T-helper 1 cell (primary cell): ENCODE results near the gene DNMT3L.
"Not testable (repeated sequence)": the region's sequence is repeated elsewhere in the genome, so short reads cannot be mapped to it uniquely, and the experiment has no call there.

ENCODE experiments used
- DNase-seq, 5 donors: peaks; one replicate each; pipeline ENCODE4 v3.0.0-alpha.2; 2012 to 2020
- total RNA-seq, 4 donors: gene quantifications; one replicate each; lab custom pipeline; 2026; lab: John Stamatoyannopoulos, UW

The DNMT3L gene
- total RNA-seq: 0 reads per million in 4 donors

DNA sequence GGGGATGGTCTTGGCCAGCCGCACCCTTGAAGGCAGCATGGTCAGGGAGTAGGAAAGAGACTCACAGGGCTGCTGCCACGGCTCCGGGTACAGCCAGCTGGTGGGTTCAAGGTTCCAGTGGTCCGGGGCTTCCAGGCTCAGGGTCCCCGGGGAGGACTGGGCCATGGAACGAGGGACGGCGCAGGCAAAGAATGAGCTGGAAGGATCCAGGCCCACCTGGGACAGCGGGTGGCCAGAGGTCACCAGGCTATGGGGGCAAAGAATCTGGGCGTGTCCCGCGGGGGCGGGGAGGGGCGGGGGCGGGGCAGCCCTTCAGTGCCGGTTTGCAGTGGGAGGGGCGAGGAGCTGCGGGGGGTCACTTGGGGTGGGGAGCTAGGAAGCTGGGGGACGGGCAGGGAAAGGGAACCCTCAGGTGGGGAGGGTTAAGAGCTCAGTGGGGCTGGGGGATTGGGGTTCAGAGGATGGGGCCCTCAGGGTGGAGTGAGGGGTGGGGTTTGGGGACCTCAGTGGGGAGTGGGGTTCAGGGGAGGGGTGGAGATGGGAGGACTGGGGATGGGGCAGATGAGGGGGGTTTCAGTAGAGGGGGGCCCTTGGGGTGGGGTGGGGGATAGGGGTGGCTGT is at the start of gene DNMT3L:
Gene DNMT3L (minus strand): TSS at position 223 of the 621 bp plus-strand sequence. CDS start 638 bp downstream, outside the sequence.
- DNase-seq: no peak

DNA sequence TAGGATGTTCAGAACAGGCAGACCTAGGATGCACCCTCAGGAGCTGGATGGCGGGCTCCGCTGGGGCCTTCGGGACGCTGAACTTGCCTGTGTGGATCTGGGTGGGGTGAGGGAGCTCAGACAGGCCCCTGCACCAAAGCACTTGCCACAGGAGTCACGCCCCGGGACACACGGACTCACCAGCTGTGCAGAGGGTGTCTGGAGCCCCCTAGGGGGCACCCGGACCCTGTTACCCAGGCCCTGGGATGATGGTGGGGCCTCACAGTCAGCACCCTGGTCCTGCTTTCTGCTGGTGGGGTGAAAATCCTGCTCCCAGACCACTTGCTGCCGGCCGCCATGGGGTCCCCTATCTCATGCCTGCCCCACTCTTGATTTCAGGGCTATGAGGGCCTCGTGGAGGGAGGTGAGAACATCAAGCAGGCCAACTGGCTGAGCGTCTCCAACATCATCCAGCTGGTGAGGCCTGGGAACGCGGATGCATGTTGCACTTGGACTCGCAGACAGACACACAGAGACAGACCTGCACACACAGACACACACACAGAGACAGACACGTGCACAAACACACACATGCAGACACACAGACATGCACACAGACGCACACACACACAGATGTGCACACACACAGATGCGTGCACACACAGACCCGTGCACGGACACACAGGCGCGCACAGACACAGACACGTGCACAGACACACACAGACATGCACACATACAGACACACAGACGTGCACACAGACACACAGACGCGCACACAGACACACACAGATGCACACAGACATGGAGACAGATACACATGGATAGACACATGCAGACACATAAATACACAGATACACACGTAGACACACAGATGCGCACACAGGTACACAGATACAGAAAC is 49.2 kb upstream of the DNMT3L start:
- no peak for DNase-seq

DNA sequence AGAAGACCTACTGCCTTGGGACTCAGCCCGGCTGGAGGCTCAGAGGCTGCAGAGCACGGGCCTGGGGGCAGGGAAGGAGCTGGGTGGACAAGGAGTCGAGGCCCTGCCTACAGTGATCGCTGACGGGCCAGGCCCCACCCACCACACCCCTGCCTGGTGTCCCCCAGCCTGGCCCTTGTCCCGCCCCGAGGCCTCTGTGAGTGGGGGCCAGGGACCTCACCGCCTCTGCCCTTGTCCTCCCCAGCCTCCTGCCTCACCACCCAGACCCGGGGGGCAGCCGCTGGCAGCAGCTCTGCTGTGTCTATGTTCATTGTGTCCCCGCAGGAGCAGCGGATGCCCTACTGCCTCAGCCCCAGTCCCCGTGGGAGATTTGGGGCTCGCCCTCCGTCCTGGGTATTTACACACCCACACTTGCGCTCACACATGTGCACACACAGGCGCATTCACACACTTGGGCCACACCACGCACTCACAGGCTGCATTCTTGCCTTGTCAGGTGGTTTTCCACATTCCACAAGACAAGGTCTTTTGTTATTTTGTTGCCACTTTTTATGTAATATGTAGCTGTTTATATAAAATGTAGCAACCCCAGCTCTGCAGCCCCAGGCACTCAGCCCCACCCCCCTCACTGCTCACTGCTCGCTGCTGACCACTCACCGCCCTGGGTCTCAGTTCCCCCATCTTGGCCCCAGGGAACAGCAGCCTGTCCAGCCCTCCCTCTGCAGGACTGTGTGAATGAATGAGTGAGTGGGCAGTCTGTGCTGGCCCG is 45.4 kb upstream of the DNMT3L start:
- DNase-seq: no peak

DNA sequence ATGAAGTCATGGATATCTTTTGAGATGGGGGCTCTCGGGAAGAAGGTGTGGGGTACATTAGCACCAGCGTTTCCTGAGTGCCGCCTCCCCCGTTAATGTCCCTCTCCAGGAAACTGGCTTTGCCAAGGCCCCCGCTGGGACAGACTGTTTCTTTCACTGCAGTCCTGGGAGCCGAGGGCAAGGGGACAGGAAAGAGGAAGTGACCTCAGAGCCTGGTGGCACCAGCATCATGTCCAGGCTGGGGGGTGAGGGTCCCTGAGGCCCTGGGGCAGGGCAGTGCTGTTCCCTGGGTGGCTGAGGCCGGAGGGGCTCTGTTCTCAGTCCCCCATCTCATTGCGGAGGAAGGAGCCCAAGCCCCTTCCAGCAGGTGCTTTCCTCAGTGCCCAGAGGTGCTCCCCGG is 44.0 kb upstream of the DNMT3L start:
- DNase-seq: no peak

DNA sequence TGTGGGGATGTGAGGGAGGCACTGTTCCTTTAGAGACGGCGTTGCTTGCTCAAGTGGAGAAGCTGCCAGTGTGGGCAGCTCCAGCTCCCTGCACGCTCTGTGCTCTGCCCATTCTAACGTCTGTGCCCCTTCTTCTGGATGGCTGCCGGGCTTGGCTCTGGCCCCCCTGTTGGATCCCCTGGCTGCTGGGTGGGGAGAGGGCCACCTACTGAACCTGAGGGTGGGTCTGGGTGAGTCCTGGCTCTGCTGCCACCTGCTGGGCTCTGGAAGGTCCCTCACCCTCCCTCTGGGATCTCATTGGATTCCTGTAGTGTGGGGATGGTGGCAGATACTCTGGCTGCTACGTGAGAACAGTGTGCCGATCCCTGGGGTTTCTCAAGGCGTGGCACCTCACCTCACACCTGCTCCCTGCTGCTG is 43.2 kb upstream of the DNMT3L start:
- peak in 2 of 5 donors; percentile 31 to 32 for DNase-seq

DNA sequence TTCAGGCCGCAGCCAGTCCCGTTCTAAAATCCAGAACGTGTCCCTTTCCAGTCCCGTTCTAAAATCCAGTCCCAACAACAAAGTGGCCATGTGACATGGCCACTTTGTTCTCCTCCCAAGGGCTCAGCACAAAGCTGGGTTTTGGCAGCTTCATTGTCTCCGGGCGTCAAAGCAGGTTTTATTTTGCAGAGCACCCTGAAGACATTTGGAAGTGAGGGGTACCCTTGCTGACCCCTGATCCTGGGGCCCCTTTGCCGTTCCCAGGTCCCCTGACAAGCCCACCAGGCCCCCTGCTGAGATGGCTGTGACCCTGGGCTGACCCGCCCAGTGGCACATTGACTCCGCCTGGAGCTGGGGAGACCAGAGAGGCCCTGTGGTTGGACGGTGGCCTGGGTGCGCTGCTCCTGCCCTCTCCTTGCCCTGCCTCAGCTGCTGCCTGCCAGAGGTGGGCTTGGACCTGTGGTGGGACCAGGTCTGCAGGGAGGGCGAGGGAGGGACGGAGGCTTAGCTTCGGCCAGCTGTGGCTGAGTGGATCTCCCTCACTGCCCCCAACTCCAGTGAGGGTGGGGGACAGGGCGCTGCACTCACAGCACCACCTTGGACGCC is 42.4 kb upstream of the DNMT3L start:
- no peak for DNase-seq

DNA sequence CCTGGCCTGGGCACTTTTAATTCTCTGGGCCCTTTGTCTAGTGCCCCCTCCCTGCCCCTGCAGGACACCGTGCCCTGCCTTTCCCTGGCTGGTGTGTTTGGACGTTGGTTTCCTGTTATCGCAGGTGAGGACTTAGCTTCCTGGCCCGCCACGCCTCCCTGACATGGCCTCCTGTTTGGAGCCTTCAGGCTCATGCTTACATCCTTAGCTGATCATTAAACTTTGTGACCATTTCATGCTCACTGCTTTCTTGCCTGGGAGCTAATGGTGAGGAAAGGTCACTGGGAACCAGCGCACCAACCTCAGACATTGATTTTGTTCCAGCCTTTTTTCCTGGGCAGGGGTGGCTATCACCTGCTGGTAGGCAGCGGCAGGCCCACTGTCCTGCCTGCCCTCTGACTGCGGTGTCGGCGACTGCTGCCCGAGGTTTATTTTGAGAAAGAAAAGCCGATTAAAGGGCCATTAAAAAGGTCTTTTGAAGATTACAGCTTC is 41.8 kb upstream of the DNMT3L start:
- DNase-seq: no peak

DNA sequence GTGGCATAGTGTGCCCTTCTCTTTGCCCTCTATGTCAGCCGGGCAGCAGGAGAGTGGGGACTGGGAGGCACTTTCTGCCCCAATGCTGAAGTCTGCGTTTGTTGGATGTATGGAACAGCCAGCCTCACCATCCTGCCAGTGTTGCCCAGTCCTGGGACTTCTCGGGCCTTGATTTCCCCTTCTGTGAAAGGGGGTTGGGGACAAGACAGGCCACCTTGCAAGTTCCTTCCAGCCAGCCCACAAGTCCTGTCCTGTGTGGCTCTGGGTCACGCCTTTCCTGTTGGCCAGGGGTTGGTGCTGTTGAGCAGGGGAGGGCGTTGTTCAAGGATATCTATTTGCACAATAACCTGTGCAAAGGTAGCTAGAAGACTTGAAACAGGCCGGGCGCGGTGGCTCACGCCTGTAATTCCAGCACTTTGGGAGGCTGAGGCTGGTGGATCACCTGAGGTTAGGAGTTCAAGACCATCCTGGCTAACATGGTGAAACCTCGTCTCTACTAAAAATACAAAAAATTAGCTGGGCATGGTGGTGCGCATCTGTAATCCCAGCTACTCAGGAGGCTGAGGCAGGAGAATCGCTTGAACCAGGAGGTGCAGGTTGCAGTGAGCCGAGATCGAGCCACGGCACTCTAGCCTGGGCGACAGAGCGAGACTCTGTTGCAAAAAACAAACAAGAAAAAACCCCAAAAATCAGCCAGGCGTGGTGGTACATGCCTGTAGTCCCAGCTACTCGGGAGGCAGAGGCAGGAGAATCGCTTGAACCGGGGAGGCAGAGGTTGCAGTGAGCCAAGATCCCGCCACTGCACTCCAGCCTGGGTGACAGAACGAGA is 41.1 kb upstream of the DNMT3L start:
- not testable (repeated sequence) for DNase-seq

DNA sequence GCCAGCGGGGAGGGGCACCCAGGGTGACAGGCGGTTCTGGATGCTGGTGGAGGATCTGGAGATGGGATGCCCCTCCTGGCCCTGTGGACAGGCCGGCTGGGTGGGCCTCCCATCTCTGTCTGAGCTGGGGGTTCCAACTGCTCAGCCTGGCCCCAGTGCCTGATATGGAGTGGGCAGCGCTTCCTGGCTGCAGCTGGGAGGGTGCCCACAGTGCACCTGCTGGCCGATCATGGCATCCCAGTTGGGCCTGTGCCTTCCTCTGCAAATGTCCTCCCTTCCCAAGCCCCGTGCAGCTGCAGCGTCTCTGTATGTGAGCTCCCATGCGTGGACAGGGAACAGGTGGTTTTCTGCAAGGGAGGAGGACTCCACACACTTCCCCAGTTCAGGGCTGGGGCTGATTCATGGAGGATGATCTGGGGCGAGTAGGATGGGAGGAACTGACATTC is 40.3 kb upstream of the DNMT3L start:
- no peak for DNase-seq

DNA sequence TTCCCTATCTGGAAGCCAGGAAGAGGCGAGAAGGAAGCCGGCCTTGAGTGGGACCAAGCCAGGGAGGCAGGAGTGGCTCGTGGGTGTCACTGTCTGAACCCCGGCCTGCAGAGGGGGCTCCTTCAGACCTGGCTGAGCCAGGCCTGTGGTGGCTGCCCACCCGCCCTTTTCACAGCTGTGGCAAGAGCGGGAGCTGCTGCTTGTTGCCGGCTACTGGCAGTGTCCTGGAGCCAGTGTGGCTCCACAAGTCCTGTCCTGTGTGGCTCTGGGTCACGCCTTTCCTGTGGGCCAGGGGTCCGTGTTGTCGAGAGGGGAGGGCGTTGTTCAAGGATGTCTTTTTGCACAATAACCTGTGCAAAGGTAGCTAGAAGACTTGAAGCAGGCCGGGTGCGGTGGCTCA is 39.4 kb upstream of the DNMT3L start:
- DNase-seq: no peak

DNA sequence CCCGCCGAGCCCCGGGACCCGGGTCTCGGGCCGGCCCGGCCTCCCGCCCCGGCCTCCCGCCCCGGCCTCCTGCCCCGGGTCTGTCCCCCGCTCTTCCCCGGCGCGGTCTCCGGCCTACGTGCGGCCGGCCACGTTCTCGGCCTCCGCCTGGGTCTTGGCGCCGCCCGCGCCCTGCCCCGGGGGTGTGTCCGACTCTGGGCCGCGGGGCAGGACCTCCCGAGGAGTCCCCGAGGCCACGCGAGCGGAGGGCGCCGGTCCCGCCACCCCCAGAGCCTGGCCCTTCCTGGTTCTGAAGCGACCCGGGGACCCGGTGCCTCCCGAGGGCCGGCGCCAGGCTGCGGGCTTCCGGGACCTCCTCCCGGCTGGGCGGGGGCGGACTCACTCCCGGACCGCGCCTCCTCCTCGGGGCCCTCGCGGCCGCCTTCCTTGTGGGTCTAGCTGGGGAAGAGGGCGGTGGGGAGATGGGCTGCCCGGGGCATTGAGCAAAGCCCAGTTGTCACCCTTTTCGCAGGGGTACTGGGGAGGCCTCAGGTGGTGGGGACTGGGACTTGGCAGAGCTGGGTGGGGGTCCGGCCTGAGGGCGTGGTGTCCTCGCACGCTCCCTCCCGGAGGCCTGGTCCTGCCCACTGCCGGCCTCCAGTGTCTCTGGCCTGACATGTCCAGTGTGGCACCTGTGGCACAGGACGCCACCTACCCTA is 38.7 kb upstream of the DNMT3L start:
- peak; percentile 43 to 62 (median 53) for DNase-seq

DNA sequence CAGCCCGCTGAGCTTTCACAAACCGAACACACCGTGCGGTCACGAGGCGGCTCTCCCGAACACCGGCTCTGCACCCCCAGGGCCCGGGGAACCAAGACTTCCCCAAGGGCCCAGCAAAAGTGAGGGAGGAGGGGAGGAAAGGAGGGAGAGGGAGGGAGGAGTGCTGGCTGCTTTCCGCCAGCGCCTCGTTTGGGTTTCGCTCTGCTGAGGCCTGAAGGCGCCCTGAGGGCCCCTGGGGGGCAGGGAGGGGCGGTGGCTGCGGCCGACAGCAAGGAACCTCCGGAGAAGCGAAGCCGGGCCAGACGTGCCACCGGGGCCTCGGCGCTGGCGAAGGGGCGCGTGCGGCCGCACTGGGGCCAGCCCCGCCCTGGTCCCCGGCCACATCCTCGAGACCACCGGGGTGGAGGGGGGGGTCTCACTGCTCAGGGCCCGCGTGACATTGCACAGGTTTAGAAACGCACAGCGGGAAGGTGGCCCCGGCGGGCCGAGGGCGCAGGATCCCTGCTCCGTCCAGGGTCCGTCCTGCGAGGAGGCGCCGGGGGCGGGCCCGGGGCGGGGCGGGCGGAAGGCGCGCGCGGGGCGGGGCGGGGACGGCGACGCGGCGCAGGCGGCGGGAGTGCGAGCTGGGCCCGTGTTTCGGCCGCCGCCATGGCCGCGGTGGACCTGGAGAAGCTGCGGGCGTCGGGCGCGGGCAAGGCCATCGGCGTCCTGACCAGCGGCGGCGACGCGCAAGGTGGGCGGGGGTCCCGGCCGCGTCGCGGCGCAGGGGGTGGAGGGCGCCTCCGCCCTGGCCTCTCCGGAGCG is 38.0 kb upstream of the DNMT3L start, which contains the start of gene PFKL:
Gene PFKL (plus strand): TSS at position 596 of the 804 bp plus-strand sequence. CDS start 53 bp downstream, at position 649.
- peak in 4 of 5 donors; percentile 37 to 75 (median 50) for DNase-seq

DNA sequence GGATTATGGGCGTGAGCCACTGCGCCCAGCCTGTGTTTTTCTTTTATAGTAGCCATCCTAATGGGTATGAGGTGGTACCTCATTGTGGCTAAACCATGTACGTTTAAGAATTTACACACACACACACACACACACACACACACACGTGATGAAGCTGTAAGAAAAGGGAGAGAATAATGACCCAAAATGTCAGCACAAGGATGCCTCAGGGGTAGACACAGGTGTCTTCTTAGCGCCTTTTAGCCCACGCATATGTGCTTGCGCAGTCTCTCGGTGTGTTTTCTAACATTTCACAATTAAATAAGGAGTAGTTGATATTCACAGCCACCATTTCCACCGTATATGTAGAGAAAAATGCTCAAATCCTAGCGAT is 37.4 kb upstream of the DNMT3L start:
- no peak for DNase-seq

DNA sequence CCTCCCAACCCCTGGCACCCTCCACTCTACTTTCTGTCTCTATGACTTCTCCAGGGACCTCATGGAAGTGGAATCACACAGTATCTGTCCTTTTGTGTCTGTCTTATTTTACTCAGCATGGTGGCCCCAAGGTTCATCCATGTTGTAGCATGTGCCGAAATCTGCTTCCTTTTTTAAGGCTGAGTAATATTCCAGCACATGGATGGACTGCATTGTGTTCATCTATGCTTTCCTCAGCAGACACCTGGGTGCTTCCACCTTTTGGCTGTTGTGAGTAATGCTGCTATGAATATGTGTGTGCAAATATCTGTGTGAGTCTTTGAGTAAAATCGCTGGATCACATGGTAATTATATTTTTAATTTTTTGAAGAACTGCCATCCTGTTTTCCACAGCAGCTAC is 36.6 kb upstream of the DNMT3L start:
- DNase-seq: no peak

DNA sequence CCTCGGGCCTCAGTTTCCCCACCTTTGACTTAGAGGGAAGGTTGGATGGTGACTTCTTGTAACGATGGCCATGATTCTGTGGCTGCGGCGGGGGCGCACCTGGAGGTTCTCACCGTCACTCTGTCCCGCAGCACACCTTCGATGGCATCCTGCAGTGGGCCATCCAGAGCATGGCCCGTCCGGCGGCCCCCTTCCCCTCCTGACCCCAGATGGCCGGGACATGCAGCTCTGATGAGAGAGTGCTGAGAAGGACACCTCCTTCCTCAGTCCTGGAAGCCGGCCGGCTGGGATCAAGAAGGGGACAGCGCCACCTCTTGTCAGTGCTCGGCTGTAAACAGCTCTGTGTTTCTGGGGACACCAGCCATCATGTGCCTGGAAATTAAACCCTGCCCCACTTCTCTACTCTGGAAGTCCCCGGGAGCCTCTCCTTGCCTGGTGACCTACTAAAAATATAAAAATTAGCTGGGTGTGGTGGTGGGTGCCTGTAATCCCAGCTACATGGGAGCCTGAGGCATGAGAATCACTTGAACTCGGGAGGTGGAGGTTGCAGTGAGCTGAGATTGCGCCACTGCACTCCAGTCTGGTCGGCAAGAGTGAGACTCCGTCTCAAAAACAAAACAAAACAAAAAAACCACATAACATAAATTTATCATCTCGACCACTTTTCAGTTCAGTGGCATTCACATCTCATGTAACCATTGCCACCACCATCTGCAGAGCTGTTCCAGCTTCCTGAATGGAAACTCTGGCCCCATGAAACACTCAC is 36.0 kb upstream of the DNMT3L start:
- peak; percentile 45 to 71 (median 67) for DNase-seq

DNA sequence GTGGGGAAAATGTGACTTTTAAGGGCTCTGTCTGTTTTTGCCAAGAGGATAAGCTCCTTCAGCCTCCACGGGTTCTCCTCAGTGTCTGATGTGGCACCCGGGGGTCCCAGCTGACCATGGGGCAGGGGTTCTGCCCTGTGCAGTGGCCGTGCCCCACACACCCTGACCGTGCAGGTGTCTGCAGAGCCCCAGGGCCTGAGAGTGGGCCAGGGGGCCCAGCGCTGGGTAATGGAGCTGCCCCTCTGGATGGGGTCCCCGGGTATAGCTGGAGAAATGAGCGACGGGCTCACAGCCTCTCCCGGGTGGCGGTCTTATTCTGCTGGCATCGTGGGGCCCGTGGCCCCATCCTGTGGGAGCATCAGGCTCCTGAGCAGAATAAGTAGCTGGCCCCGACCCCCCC is 35.2 kb upstream of the DNMT3L start:
- DNase-seq: no peak

DNA sequence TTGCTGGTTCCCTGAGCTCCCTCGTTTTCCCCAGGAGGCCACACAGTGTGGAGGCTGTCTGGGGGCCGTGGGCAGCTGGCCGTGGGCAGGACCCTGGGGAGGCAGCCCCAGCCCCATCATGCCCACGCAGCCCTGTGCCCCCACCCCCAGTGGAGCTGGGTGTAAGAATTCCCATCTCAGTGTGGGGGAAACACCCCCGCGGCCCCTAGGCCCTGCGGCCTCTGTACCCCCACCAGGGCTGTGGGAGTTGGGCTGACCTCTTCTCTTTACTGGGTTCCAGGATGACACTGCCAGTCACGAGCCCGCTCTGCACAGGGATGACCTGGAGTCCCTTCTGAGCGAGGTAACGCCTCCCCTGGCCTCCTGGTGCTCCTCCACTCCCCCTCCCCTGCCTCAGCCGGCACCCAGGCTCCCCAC is 34.4 kb upstream of the DNMT3L start:
- DNase-seq: no peak

DNA sequence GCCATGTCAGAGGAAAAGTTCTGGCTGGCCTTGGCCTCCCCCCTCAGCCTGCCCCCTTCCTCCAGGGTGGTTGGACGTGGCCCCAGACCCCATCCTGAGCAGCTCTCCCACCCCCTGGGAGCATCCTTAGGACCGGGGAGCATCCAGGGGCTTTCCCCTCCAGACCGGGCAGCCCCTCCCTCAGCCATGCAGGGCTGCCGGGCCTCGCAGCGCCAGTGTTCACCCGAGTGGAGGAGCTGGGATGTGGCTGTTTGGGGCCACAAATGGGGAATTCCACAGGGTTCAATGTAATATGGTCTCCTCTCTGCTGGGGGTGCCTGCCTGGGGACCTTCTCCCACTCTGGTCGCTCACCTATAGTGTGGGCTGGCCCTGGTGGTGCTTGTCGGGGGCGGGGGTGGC is 33.9 kb upstream of the DNMT3L start:
- DNase-seq: no peak

DNA sequence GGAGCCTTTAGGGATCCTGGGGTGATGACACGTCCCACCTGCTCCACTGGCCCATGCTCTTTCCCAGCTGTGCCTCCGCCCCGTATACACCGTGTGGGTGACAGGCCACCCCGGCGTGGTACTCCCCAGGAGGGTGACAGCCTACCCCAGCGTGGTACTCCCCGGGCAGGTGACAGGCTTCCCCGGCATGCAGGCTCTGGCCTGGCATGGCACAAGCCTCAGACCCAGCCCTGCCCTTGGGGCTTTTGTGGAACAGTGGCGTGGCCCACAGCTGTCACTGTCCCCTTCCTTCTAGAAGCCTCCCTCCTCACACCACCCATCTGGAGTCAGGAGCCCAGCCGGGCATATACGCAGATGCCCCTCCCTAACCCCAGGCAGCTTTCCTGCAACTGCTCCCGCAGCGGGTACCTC is 33.5 kb upstream of the DNMT3L start:
- DNase-seq: no peak
